Stimulated activated CD4-positive, alpha-beta T cell treated with anti-CD3 and anti-CD28 coated beads, Interleukin-2, amount 100 ng/mL, for 24 hours (primary cell): ENCODE measurements around the gene LAP3.
"Not testable (repeated sequence)": the region's sequence is repeated elsewhere in the genome, so short reads cannot be mapped to it uniquely, and the experiment has no call there.

Experiments used
- DNase-seq, 2 donors: peaks; one replicate each; pipeline ENCODE4 v3.0.0-alpha.2; 2020

Gene LAP3

GRCh38 chr4:17576932-17577664 is at the start of gene LAP3:
LAP3 (plus strand) TSS chr4:17577198; CDS start chr4:17577466, 268 bp downstream.
- DNase-seq, result peak; percentile 99

GRCh38 chr4:17528551-17529165 is 48.3 kb upstream of the LAP3 start:
- DNase-seq, result no peak

- no peak for DNase-seq
Measured at GRCh38 chr4:17531538-17532285, 45.3 kb upstream of the LAP3 start.

- no peak for DNase-seq
Measured at GRCh38 chr4:17534705-17535104, 42.3 kb upstream of the LAP3 start.

GRCh38 chr4:17535242-17535641 is 41.8 kb upstream of the LAP3 start:
- DNase-seq, result no peak

- DNase-seq, result no peak
Measured at GRCh38 chr4:17535906-17536305, 41.1 kb upstream of the LAP3 start.

GRCh38 chr4:17537060-17537459 is 39.9 kb upstream of the LAP3 start:
- not testable (repeated sequence) for DNase-seq

GRCh38 chr4:17544205-17544604 is 32.8 kb upstream of the LAP3 start:
- DNase-seq, result no peak

GRCh38 chr4:17544831-17545234 is 32.2 kb upstream of the LAP3 start:
- no peak for DNase-seq

GRCh38 chr4:17545374-17546140 is 31.4 kb upstream of the LAP3 start:
- DNase-seq, result no peak

GRCh38 chr4:17546222-17546621 is 30.8 kb upstream of the LAP3 start:
- DNase-seq, result no peak

- no peak for DNase-seq
Measured at GRCh38 chr4:17546678-17547077, 30.3 kb upstream of the LAP3 start.

- DNase-seq, result no peak
Measured at GRCh38 chr4:17550549-17550948, 26.4 kb upstream of the LAP3 start.

- no peak for DNase-seq
Measured at GRCh38 chr4:17552427-17552826, 24.6 kb upstream of the LAP3 start.

- DNase-seq, result no peak
Measured at GRCh38 chr4:17554568-17554967, 22.4 kb upstream of the LAP3 start.

- DNase-seq, result no peak
Measured at GRCh38 chr4:17556498-17556897, 20.5 kb upstream of the LAP3 start.

- DNase-seq, result no peak
Measured at GRCh38 chr4:17557880-17558279, 19.1 kb upstream of the LAP3 start.

GRCh38 chr4:17558941-17559708 is 17.9 kb upstream of the LAP3 start:
- DNase-seq, result no peak

- no peak for DNase-seq
Measured at GRCh38 chr4:17559709-17560048, 17.3 kb upstream of the LAP3 start.

- DNase-seq, result no peak
Measured at GRCh38 chr4:17560065-17560673, 16.8 kb upstream of the LAP3 start.

- no peak for DNase-seq
Measured at GRCh38 chr4:17561195-17561909, 15.6 kb upstream of the LAP3 start.
